GM21423 (cell line): Measurements from ENCODE around the gene NSD2.
A peak's percentile ranks its signal among the peaks of the same experiment; 100 is the strongest.
"Not testable (repeated sequence)": the region's sequence is repeated elsewhere in the genome, so short reads cannot be mapped to it uniquely, and the experiment has no call there.

Experiments used
- ATAC-seq: cut with Tn5 transposase; IDR thresholded peaks from one replicate; pipeline ENCODE4 v1.9.1; 2021; ENCODE audit warnings: mild to moderate bottlenecking, moderate library complexity; ENCODE audit not compliant: unreplicated experiment

The NSD2 gene

DNA sequence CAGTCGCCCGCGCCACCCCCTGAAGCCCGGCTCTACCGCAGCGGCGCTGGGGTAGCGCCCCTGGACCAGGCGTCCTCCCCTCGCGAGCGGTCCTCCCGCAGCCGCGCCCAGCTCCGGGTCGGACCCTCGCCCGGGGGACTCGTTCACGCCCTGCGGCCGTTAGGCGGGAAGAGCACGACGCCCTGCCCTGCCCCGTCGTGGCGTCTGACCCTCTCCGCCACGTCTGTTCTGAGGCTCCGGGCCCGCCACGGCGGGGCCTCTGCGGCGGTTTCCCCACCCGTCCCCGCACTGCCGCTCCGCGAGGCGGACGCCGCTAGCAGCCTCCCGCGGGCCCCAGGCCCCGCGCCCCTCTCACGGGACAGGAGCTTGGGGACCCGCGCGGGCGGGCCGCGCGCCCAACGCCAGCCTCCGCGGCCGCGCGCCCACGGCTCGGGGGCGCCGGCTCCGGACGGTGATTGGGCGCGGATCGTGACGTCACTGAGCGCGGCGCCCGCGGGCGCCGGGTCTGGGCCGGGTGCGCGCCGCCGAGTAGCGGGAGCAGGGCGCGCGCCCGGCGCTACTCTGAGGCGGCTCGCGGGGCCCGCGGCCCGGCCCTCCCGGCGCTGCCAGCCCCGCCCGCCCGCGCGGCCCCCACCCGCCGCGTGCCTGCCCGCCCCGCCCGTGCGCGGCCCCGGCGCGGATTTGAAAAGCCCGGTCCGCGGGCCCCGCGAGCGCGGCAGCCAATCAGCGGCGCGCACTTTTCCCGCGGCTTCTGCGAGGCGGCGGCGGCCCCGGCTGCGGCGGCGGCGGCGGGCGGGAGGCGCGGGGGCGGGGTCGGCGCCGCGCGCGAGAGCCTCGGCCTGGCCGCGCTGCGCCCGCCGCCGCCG is at the start of gene NSD2:
NSD2 (plus strand) TSS at position 816 of the 866 bp plus-strand sequence. CDS start 29,262 bp downstream, outside the sequence.
- ATAC-seq, result peak; percentile 68

DNA sequence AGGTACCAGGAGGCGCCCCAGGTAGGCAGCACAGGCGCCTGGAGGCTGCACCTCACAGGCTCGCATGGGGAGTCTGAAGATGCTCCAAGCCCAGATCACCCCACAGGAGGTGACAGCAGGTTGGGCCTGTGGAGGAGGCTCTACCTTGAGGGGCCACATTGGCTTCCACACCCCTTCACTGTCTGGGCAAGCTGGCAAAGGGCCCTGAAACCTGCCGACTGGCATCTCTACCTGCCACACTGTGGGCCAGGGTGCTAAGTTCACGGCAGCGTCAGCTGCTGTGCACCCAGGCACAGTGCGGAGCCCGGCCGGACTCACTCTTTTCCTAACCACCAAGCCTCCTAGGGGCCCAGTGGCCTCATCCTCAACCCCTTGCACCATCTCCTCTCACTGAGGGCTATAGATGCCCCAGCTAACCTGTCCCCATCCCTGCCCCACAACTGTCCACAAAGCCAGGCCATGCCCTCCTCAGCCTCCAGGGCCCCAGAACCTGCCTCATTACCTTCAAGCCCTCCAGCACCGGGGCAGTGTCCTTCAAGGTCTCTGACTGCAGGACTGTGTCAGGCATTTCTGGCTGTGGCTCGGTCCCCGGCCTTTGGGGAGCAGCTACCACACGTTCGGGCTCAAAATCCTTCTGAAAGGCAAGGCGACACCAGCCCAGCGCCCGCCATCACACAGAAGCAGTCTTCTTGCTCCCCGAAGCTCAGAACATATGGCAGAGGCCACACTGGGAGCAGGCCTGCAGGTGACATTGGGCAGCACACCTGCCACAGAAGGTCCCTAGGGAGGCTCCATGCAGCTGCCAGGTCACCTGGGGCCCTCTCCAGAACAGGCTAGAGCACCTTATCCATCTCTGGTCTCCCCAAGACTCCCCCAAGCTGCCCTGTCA is 49.3 kb upstream of the NSD2 start:
- ATAC-seq, result no peak

DNA sequence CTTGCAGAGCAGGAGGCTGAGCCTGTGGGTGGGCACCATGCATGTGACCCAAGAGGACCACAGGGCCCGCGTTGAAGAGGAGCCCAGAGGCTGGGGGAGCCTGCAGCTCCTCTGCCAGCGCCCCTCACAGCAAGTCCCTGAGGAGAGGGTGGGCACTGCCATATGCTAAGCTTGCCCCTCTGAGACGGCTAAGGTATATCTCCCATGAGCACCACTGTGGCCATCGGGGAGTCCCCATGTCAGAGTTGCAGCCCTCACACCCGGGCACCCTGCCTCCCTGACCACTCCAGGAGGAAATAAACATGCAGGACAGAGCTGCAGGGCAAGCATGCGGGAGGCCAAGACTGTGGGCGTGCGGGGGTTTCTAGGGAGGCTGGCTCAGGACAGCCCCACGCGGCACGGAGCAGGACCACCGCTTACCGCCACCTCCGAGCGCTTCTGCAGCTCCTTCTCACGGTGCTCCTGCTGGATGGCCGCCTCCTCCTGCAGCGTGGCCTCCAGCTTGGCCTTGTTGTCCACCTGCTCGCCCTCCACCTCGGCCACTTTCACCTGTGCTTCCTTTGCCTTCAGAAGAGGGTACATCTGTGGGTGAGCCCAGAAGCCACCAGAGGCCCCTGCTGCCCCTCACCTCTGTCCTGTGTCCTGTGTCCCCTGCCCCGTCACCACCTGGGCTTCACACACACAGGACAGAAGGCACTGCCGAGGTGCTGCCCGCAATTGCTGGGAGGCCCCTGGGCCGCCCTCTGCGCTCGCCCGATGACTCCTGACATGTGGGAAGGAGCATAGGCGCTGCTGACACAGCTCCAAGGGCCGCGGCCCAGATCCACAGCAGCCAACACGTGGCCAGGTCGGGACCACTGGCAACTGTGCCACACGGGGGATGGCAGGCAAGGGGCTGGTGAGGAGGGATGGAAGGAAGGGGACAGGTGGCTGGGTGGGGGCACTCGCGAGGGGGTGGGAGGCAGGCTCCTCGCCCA is 48.3 kb upstream of the NSD2 start:
- ATAC-seq, result no peak

DNA sequence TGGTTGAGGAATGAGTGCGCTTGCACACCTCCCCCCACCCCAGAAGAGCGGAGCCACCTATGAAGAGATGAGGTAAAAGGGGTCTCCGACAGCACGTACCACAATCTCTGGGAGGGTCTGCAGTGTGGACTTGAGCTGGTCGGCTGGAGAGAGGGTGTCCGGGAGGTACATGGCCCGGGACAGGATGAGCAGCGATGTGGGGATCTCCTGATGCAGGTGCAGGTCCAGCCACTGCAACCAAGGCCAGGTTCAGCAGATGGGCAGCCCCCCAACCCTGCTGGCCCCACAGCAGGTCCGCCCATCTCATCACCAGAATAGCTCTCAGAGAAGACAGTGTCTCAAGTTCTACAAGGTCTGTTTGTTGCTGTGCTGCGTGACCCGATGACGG is 47.7 kb upstream of the NSD2 start:
- ATAC-seq, result no peak

DNA sequence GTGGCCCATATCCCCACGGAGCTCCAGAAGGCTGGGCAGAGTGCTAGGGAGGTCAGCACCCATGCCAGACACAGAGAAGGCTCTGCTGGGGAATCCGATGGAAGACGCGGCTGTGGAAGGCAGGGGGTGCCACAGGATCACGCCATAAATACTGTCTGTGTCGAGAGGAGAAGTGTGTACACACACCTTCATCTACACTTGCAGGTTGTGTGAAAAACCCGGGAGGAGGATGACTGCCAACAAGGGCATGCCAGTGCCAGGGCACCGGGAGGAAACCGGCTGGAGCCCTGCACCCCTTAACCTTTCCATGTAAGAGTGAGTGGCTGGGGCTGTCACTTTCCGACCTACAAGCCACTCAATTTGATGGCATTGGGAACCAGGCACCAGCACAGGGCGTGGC is 46.4 kb upstream of the NSD2 start:
- no peak for ATAC-seq

DNA sequence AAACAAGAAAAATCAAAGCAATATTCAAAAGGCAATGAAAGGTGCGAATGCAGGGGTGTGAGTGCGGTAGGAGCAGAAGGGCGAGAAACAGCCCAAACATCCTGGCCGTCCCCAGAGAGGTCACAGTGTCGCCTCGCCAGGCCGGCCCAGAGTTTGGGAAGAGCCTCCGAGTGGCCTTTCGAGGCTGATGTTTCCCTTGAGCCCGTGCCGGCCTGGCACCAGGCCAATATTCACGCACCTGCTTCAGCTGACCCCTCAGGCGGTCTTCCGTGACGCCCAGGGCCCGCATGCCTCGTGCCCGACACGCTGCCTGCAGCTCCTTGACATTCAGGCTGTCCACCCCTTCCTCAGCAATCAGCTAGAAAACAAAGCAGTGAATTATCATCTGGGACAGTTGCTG is 45.9 kb upstream of the NSD2 start:
- ATAC-seq, result no peak

DNA sequence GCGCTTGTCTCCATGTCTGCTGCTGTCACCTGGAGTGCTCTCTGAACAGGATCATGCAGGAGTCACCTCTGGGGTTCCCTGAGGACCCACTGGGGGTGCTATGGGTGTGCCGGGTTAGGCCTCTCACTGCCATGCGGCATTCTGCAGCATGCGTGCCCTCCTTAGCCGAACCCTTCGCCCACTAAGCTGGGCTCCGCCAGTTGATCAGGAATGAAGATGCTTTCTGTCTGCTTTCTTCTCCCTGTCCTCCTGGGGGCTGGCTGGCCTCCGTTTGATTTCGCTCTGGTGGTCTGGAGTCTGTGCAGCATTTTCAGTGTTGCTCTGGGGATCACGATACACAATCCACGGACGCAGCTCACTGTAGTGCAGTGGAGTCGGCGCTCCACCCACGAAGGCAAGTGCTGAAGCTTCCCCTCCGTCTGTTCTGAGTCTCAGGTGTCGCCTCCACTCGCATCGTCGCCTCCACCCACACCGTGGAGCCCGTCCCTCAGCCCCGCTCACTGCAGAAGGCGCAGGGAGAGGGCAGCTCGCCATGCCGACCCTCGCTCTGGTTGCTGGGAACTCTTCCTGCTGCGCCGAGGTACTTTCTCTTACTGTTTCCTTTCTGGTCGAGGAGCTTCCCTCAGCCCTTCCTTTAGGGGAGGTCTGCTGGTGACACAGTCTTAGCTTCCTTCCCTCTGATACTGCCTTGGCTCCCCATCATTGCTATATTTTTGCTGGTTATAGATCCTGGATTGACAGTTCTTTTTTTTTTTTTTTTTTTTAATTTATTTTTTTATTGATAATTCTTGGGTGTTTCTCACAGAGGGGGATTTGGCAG is 44.5 kb upstream of the NSD2 start:
- no peak for ATAC-seq

DNA sequence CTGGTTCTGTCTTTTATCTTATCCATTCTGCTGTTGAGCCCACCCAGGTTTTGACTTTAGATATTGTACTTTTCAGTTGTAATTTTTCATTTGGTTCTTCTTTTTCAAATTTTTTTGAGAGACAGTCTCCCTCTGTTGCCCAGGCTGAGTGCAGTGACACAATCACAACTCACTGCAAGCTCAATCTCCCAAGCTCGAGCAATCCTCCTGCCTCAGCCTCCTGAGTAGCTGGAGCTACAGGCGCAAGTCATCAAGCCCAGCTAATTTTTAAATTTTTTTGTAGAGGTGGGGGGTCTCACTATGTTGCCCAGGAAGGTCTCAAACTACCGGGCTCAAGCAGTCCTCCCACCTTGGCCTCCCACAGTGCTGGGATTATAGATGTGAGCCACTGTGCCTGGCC is 41.0 kb upstream of the NSD2 start:
- ATAC-seq, result no peak

DNA sequence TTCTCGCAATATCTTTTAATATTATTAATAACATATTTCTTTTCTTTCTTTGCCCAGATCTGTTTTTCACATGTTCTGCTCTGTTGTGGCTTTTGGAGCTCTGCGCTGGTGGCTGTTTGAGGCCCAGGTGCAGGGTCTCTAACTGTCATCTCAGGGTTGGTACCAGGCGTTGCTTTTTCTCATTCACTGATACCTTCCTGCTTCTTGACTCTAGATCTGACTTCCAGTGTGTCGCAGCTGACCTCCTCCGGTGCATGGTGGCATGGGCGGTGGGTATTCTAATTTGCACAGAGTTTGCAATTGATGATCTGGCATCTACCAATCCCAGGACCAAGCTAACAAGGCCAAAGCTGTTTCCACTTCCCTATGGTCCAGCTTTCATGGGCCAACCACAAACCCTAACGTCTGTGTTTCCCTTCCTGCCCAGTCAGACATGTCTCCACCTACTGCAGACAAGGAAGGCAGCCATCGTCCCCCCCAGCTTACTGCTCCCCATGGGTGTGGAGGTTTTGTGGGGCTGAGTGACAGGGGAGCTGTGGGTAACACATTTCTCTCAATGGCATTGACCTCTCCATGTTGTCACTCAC is 40.5 kb upstream of the NSD2 start:
- ATAC-seq, result no peak

DNA sequence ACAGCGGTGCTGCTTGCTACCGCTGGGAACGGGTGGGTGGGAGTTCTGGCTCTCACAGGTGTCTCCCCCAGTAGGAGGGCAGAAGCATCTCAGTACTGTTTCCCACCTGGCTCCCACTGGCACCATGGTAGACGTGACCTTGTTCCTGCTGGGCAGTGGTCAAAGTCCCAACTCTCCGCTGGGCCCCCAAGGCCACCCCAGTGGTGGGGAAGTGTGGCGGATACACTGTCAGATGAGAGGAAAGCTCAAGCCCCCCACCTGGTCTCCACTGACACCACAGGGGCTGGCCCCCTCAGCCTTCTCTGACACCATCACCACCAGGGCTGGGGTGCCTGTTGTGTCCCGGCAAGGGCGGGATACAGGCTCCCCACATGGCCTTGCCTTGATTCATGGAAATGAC is 39.9 kb upstream of the NSD2 start:
- ATAC-seq, result no peak

DNA sequence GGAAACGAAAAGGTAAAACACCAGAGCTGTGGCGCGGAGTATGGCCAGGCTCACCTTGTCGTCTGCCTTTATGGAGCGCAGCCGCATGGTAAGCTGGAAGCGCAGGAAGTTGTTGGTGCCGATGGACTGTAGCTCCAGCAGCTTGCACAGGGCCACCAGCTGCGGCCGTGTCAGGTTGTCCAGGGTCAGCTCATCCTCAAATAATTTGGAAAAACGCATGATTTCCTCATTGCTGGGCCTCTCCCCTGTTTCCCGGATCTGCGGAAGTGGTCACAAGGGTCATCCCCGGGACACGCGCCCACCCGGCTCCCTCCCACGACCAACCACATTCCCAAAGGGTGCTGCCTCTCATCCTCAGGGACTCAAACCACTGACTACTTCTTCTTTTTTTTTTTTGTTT is 38.5 kb upstream of the NSD2 start:
- no peak for ATAC-seq

DNA sequence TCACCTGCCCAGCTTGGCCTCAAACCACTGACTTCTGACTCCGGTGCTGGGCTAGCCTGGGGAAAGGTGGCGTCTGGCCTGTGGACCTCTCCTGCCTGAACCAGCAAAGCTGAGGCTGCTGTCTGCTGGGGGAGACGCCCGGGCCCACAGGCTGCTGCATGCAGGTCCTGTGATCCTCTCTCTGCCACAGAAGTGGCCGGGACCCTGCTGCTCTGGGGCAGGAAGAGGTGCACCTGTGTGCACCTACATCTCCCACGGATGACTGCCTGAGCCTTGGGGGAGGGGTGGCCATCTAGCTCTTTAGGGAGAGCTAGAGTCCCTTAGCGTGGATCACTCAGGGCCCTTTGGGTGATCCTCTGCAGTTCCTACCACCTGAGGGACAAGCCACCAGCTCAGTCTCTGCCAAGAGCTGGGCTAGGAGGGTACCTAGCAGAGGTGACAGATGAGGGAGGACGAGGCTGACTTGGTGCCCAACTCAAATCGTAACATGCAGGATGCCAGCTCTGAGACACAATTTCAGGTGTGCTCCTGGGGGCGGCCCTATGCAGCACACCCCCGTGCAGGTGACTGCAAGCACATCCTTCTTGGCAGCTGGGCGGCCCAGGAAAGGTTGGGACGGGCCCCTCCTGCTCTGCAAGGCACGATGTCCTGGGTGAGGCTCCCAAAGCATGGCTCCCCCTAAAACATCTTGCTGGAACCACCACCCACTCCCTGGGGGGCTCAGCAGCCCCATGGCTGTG is 37.7 kb upstream of the NSD2 start:
- ATAC-seq, result no peak

DNA sequence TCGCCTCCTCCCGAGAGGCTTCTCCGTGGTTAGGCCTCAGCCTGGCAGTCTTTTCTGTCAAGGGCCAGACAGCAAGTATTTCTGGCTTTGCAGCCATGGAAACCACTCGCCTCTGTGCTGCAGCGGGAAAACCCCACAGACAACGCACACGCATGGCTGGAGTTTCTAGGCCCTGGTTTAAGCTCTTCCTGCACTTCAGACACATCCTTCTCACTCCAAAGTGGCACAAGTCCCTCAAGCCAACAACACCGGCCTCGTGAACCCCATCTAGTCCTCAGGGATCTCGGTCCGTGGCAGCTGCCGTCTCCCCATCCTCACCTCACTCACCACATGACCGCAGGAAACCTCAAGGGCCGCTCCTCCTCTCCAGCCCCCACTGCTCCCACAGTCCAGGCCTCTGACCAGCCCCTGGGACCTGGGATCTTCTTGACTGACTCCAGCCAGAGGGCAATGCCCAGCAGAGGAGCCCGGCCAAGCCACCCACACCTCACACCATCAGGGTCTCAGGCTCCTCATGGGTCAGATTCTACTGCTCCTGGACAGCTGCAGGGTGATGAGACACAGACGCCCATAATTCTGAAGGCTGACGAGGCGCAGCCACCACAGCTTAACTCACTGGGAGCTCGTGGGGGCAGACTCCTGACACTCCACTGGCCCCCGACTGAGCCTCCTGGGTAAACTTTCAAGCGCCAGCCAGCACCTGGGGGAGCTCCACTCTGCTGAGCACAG is 37.0 kb upstream of the NSD2 start:
- ATAC-seq, result no peak

DNA sequence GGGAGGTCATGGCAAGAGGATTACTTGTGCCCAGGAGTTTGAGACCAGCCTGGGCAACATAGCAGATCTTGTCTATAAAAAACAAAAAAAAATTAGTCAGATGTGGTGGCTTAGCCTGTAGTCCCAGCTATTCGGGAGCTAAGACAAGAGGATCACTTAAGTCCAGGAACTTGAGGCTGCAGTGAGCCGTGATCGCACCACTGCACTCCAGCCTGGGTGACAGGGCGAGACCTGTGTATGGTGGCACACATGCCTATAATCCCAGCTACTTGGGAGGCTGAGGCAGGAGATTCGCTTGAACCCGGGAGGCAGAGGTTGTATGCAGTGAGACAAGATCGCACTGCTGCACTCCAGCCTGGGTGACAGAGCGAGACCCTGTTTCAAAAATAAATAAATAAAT is 35.4 kb upstream of the NSD2 start:
- not testable (repeated sequence) for ATAC-seq

DNA sequence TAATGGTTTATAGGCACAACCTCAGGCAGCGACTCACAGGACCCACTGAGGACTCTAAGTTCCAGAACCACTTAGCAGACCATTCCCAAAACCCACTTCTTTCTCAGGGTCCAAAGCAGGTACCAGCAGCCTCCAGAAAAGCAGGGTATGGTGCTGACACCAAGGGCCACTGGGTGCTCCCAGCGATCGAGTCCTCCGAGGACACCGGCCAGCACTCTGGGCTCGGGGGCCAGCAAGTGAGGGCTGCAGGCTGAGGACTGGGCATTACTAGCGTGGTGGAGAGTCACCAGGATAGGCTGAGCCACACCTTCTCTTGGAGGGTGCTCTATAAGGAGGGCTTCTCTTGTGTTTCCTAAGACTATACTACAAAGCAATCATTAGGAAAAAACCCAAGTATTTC is 34.5 kb upstream of the NSD2 start:
- no peak for ATAC-seq

DNA sequence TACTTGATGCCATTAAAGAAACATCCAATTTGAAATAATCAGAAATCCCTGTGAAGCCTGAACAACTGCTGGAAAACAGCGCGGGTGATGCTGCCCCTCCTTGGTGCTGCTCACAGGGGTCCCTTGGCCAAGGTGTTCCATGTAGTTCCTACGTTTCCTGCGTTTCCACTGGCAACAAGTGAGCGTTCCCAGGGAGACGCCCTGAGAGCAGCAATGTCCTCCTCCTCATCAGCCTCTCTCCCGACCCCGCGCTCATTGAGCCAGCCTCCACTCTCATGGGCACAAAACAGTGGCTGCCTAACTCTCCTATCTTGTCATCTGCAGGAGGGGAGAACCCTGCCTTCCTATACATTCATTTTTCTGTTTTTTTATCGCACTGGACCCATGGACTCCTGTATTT is 34.1 kb upstream of the NSD2 start:
- ATAC-seq, result no peak

DNA sequence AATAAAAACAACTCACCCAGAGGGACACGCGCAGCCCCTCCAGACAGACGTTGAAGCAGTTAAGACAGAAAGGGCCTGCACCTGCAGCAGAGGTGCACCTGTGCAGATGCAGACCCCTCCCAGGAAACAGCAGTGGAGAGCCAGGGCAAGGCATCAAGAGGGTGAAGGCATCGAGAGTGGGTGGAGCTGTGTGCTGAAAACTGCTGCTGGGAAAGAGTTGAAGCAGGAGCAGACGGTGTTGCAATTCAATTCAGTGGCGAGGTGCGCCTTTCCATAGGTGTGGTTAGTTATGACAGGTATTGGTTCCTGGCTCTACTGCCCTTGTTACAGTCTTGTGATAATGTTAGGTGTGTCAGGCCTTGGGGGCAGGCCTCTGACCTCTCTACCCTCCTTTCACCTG is 31.9 kb upstream of the NSD2 start:
- no peak for ATAC-seq

DNA sequence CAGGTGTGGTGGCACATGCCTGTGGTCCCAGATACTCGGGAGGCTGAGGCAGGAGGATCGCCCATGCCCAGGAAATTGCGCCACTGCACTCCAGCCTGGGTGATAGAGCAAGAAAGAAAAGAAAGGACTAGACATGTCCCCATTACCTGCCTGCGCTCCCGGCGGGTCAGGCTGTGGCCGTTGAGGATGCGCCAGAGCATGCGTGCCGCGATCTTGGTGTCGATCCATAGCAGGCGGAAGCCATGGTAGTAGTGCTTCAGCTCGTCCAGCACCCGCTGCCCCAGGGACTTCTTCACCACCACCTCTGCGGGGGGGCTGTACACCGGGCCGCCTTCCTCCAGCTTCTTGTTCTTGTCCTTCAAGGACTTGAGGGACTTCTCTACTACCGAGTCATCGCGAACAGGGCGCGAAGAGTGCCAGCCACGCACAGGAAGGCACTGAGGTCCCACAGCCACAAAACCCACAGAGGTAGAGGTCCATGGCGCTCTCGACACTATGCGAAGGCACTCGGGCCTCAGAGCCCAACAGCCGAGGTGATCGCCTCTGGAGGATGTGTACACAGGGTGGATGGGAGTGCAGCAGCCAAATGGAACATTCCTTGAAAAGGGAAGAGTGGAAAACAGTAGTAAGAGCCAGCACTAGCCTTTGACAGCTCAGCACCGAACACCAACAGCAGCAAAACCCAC is 29.8 kb upstream of the NSD2 start:
- ATAC-seq, result no peak
